ENCODE measurements around the gene P3H3.

DNA sequence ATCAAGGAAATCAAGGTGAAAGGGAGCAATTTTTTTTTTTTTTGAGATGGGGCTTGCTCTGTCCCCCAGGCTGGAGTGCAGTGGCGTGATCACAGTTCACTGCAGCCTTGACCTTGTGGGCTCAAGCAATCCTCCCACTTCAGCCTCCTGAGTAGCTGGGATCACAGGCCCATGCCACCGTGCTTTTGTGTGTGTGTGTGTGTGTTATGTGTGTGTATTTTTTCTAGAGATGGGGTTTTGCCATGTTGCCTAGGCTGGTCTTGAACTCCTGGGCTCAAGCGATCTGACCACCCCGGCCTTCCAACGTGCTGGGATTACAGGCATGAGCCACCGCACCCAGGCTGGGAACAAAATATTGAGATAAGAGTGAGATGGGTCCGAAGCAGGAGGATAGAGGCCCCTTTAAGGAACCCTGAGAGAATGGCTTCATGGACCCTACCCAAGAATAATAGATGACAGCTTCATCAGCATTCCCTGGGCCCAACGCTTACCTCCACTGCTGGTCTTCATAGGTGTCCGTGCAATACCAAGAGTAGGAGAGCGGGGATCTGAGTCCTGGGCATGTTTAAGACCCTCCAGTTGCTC, 21.9 kb downstream of the P3H3 start:
- TF ChIP-seq POLR2A (IDR thresholded peaks at IDR 0.05; ENCODE audit: low read length) (no peak), GATA1 (IDR thresholded peaks at IDR 0.05; ENCODE audit: low read depth, low read length) (no peak)
